HS-5 (cell line): Measurements from ENCODE around the gene RPL37.
"Not testable (repeated sequence)": the region's sequence is repeated elsewhere in the genome, so short reads cannot be mapped to it uniquely, and the experiment has no call there.

Source experiments
- DNase-seq: peaks from one replicate; pipeline ENCODE4 v3.0.0-alpha.2; 2012; ENCODE audit warnings: low read depth

Gene RPL37

DNA sequence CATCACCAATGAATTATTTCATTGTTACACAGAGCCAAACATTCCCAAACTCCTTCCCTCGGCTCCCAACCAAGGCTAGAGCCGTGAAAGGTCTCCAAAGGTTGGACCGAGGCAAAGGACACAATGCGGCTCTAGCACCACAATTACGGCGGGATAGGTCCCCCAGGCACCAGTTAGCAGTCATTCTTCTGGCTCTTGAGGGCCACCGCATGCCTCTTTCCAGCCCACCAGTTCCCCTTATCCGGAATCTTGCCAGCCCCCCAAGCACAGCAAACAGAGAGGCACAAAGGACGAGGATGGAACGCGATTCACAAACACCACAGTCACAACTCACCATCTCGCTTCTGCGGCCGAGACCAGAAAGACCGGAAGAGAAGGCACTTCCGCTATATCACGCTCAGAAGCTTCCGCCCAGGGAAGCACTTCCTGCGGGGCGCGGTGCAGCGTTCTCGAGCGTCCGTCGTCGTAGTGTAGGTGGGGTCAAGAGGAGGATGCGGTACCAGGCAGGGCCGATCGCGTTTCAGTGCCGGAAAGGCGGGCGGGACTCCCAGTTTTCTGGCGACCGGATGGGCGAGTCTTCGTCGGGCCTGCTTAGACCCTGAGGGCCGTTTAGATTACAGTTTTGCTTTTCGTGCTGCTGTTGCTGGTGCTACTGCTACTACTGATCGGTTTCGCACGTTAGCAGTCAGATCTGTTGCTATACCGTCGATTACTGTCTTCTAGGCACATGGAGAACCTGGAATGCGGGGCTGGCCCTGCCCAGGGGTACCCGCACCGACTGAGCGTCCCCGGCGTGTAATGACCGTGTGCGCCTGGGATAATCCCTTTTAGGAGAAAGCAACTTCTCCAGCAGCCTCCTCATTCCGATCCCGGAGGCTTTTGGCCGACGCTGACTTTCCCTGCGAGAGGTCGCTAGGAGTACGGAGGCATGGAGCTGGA is at the start of gene RPL37:
RPL37 (minus strand) TSS at position 374 of the 939 bp plus-strand sequence; CDS start at position 337, 37 bp downstream.
- DNase-seq = peak; percentile 94

DNA sequence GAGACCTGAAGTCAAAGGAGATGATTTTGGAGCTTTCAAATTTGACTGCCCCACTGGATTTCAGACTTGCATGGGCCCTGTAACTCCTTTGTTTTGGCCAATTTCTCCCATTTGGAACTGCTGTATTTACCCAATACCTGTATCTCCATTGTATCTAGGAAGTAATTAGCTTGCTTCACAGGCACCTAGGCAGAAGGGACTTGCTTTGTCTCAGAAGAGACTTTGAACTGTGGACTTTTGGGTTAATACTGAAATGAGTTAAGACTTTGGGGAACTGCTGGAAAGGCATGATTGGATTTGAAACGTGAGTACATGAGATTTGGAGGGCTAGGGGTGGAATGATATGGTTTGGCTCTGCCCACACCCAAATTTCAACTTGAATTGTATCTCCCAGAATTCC is 48.0 kb upstream of the RPL37 start:
- not testable (repeated sequence) for DNase-seq

- DNase-seq = no peak
Observed at GRCh38 chr5:40882291-40882690, 47.3 kb upstream of the RPL37 start.

- DNase-seq = peak; percentile 25
Observed at GRCh38 chr5:40879163-40879942, 44.3 kb upstream of the RPL37 start.

DNA sequence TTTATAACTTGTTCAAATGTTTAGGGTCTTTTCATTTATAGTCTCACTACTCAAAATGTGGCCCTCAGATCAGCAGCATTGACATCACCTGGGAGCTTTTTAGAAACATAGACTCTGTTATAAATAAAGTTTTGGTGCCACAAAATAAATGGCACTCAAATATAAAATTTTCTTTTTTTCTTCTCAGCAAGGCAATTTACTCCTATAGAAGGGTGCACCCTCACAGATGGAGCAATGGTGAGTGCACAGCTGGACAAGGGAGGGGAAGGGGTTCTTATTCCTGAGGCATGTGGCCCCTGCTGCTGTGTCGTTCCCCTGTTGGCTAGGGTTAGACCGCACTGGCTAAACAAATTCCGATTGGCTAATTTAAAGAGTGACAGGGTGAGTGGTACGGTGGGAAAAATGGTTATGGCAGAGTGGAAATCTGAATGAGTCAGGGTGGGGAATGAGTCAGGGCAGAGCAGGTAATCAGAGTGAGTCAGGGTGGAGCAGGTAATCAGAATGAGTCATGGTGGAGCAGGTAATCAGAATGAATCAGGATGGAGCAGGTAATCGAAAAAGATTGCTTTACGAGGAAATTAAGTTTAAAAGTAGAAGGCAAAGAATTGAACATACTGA is 42.5 kb upstream of the RPL37 start:
- DNase-seq = no peak

DNA sequence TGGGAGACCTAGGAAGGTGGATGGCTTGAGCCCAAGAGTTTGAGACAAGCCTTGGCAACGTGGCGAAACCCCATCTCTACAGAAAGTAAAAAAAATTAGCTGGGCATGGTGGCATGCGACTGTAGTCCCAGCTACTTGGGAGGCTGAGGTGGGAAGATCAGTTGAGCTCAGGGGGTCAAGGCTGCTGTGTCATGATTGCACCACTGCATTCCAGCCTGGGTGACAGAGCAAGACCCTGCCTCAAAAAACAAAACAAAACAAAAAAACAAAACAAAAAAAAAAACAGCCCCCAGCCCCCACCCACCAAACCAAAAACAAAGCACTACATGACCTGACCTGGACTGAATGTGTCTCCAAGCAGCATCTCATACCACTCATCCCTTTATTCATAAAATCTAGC is 40.9 kb upstream of the RPL37 start:
- DNase-seq = no peak

DNA sequence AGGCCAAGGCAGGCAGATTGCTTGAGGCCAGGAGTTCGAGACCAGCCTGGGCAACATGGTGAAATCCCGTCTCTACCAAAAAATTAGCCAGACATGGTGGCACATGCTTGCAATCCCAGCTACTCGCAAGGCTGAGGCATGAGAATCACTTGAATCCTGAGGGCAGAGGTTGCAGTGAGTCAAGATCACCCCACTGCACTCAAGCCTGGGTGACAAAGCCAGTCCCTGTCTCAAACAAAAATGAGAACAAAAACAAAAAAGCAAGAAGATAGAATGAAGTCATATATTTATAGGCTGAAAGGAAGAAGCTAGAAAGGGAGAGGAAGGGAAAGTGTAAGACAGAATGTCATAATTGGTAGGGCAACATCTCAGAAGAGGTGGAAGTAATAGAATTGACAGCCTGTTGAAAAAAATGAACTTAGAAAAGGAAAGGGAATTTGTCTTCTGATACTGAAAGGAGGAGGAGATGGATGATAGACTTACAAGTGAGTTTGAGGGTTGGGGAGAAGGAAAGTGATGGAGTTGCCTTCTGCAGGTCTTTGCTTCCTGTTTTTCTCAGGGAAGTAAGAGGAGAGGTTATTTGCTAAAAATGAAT is 38.4 kb upstream of the RPL37 start:
- DNase-seq = no peak

GRCh38 chr5:40872253-40872652 is 37.2 kb upstream of the RPL37 start:
- not testable (repeated sequence) for DNase-seq

GRCh38 chr5:40871177-40871576 is 36.2 kb upstream of the RPL37 start:
- DNase-seq = no peak

- DNase-seq = no peak
Observed at GRCh38 chr5:40869384-40869783, 34.4 kb upstream of the RPL37 start.

DNA sequence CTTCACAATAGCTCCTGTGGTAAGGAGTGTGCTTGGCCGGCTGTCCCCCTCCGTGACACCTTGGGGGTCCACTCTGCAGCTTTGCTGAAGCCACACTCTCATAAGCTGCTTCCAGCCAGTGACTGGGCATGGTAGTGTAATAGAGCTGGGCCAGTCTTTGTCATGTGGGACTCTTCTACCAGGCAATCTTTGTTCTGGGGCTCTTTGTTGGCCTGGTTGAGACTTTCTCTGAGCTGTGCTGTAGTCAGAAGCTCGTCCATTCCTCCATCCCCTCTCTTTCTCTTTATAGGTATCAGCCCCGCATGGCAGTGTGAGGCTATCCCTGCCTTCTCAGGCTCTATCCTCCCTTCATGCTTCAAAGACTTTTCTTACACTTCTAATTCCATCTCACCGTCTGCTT is 31.8 kb upstream of the RPL37 start:
- DNase-seq = no peak

DNA sequence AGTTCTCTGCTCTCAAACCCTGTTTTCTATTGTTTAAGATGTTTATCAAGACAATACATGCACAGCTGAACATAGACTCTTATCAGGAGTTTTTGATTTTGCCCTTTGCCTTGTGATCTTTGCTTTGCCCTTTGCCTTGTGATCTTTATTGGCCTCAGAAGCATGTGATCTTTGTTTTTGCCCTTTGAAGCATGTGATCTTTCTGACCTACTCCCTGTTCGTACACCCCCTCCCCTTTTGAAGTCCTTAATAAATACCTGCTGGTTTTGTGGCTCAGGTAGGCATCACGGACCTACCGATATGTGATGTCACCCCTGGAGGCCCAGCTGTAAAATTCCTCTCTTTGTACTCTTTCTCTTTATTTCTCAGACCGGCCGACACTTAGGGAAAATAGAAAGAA is 30.0 kb upstream of the RPL37 start:
- not testable (repeated sequence) for DNase-seq

GRCh38 chr5:40860711-40861110 is 25.7 kb upstream of the RPL37 start:
- no peak for DNase-seq

DNA sequence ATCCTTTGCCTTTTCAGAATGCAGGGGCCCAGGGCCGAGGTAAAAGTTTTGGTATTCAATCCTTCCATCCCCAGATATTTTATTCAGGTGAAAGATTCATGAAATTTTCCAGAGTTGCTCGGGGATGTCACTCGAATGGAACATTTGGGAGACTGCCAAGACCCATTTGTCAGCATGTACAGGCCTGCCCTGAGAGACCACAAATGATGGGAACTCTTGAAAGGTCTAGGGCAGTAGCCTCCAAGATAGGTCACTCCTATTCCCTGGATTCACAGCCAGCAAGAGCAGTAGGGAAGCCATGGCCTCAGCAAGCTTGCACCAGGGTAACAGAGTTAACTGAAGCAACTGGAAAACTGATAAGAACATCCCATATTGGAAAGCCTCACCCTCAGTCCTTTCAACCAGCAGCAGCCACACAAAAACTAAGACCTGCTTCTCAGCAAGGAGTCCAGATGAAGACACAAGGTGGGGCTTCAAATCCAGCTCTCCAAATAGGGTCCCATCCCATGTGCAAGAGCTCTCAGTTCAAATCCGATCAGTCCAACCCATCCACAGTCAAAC is 18.7 kb upstream of the RPL37 start:
- DNase-seq = no peak

- DNase-seq = no peak
Observed at GRCh38 chr5:40847525-40847924, 12.5 kb upstream of the RPL37 start.

GRCh38 chr5:40846371-40846770 is 11.3 kb upstream of the RPL37 start:
- no peak for DNase-seq

DNA sequence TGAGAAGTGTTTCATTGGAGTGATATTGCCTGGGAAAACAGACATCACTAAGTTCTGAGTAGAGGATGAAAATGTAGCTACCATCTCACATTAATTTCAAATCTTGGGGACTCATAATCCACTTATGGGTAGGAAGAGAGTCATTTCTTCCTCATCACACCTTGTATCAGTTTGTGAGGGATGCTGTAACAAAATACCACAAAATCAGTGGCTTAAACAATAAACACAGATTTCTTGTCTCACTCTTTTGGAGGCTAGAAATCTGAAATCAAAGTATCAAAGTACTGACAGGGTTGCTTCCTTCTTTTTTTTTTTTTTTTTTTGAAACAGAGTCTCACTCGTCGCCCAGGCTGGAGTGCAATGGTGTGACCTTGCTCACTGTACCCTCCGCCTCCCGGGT is 9.5 kb upstream of the RPL37 start:
- no peak for DNase-seq

DNA sequence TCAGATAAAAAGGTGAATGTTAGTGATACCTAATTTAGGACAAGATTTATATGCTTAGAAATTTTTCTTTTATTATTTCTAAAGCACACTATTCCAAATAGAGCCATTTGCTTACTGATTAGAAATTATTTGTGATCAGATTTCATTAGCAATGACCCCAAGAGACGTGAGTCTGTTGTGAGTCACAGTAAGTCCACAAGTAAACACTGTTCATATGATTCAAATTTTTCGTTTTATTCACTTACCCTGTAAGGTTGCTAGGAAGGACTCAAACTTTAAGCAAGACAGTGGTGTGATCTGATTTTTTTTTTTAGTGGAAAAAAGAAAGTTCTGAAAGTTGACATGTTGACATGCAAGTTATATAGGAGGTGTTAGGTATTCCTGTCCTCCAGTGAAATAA is 7.3 kb upstream of the RPL37 start:
- DNase-seq = no peak

DNA sequence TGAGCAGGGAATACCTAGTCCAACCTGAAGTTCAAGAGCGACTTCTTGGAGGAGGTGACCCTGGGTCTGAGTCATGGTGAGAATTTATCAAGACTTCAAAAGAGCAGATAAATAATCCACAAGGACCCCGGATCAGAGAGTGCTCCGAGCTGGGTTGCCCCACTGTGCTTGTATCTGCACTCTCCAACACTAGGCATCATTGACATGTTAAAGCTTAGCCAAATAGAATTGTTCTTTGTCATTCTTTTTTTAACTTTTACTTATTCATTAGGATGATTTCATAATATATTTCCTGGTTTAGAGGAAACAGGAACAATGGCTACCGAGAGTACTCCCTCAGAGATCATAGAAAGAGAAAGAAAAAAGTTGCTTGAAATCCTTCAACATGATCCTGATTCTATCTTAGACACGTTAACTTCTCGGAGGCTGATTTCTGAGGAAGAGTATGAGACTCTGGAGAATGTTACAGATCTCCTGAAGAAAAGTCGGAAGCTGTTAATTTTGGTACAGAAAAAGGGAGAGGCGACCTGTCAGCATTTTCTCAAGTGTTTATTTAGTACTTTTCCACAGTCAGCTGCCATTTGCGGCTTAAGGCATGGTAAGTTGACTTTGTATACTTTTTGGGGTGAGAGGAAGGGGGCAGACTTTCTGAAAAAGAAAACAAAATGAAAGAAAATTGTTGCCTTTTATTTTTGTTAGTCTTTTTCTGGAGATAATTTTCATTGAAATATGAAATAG is 6.2 kb upstream of the RPL37 start, which contains the start of gene CARD6:
CARD6 (plus strand) TSS at position 300 of the 738 bp plus-strand sequence; CDS start at position 316, 16 bp downstream.
- no peak for DNase-seq

DNA sequence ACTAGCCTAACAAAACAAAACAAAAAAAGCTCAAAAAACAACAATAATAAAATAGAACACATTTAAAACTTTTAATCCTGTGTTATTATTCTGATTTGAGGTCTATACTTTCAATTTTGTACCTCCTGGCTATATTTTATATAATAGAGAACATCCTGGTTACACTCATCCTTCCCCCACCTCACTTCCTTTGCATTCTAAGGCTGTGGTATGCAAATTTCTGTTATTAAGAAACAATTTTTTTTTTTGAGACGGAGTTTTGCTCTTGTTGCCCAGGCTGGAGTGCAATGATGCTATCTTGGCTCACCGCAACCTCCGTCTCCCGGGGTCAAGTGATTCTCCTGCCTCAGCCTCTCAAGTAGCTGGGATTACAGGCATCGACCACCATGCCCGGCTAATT is 3.1 kb upstream of the RPL37 start:
- no peak for DNase-seq

DNA sequence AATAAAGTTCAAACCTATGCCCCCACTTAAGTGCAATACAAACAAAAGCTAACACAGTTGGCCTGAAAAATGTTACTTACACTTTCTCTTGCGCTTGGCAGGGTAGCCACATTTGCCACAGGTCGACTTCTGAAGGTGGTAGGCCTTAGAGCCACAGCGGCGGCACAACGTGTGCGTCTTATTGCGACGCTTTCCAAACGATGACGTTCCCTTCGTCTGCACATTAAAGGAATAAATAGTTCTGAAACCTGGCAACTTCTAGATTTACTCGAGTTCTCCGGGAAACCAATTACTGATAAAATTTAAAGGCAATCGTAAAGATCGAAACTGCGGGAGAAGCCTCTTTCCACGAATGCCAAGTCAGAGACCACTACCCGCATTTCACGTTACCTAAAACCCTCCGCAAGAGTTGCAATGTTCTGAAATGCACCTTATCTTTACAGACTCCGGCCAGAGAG is 602 bp downstream of the RPL37 start:
- no peak for DNase-seq
